Activated CD4-positive, alpha-beta T cell treated with anti-CD3 and anti-CD28 coated beads, Interleukin-10, Interleukin-2, amounts not matched to agents 100 ng/mL and 50 ng/mL, durations not matched to agents 16 hours and 8 hours (primary cell): ENCODE measurements around the gene SPP2.

Source experiments
- DNase-seq: peaks from one replicate; pipeline ENCODE4 v3.0.0-alpha.2; 2020

SPP2 gene

GRCh38 chr2:234050455-234051135 lies at the start of gene SPP2:
TSS of gene SPP2 (plus strand) at chr2:234050702. CDS start at chr2:234050787, 85 bp downstream.
- DNase-seq = no peak

GRCh38 chr2:234001380-234002160 lies 48.9 kb upstream of the SPP2 start:
- peak; percentile 40 for DNase-seq

GRCh38 chr2:234002281-234002680 lies 48.2 kb upstream of the SPP2 start:
- DNase-seq = no peak

GRCh38 chr2:234003972-234004617 lies 46.4 kb upstream of the SPP2 start:
- DNase-seq = peak; percentile 50

GRCh38 chr2:234005126-234005525 lies 45.4 kb upstream of the SPP2 start:
- no peak for DNase-seq

GRCh38 chr2:234006501-234006900 lies 44.0 kb upstream of the SPP2 start:
- no peak for DNase-seq

- no peak for DNase-seq
These were observed 36.1 kb upstream of the SPP2 start for GRCh38 chr2:234014427-234014826.

- no peak for DNase-seq
These were observed 34.6 kb upstream of the SPP2 start for GRCh38 chr2:234015861-234016260.

- DNase-seq = no peak
These were observed 30.6 kb upstream of the SPP2 start for GRCh38 chr2:234019896-234020295.

GRCh38 chr2:234020332-234020731 lies 30.2 kb upstream of the SPP2 start:
- DNase-seq = no peak

- no peak for DNase-seq
These were observed 28.1 kb upstream of the SPP2 start for GRCh38 chr2:234022424-234022823.

GRCh38 chr2:234024304-234024703 lies 26.2 kb upstream of the SPP2 start:
- DNase-seq = no peak

GRCh38 chr2:234025466-234025865 lies 25.0 kb upstream of the SPP2 start:
- DNase-seq = peak; percentile 5

- no peak for DNase-seq
These were observed 24.6 kb upstream of the SPP2 start for GRCh38 chr2:234025891-234026401.

GRCh38 chr2:234026693-234027254 lies 23.7 kb upstream of the SPP2 start:
- DNase-seq = no peak

GRCh38 chr2:234027641-234028040 lies 22.9 kb upstream of the SPP2 start:
- DNase-seq = no peak

- no peak for DNase-seq
These were observed 21.3 kb upstream of the SPP2 start for GRCh38 chr2:234029150-234029733.

- no peak for DNase-seq
These were observed 19.3 kb upstream of the SPP2 start for GRCh38 chr2:234031207-234031606.

GRCh38 chr2:234032279-234032856 lies 18.1 kb upstream of the SPP2 start:
- peak; percentile 82 for DNase-seq

- DNase-seq = no peak
These were observed 17.3 kb upstream of the SPP2 start for GRCh38 chr2:234033174-234033573.

GRCh38 chr2:234033885-234034284 lies 16.6 kb upstream of the SPP2 start:
- DNase-seq = no peak

- DNase-seq = no peak
These were observed 12.3 kb upstream of the SPP2 start for GRCh38 chr2:234038076-234038802.
